Loucy (cell line): ENCODE results near the gene PGBD5.

ENCODE experiments used
- H2AFZ ChIP-seq: fragments of 200-600 bp; sonication (generic); 2 replicates; pipeline ENCODE4 v1.6.0; 2016; ENCODE audit warnings: antibody characterized with exemption, mild to moderate bottlenecking, low read length, moderate library complexity
- H3F3A ChIP-seq: fragments of 200-600 bp; 2 replicates; pipeline ENCODE4 v1.6.0; 2016; ENCODE audit warnings: antibody characterized with exemption, low read depth, mild to moderate bottlenecking
- H3K27me3 ChIP-seq: fragments of 200-600 bp; sonication (generic); 2 replicates; pipeline ENCODE4 v1.6.1; 2014; ENCODE audit warnings: low read length, mild to moderate bottlenecking; ENCODE audit not compliant: insufficient read depth, poor library complexity, severe bottlenecking
- H3K36me3 ChIP-seq: fragments of 200-600 bp; sonication (generic); 2 replicates; pipeline ENCODE4 v1.6.1; 2016; ENCODE audit warnings: low read length; ENCODE audit not compliant: insufficient read depth
- H3K4me1 ChIP-seq: fragments of 200-600 bp; sonication (generic); 2 replicates; pipeline ENCODE4 v1.5.1; 2014; ENCODE audit warnings: low read length, mild to moderate bottlenecking; ENCODE audit not compliant: insufficient read depth, poor library complexity, severe bottlenecking
- H3K4me2 ChIP-seq: fragments of 200-600 bp; sonication (generic); 2 replicates; pipeline ENCODE4 v1.6.0; 2014; ENCODE audit warnings: antibody characterized with exemption, low read length, low read depth, mild to moderate bottlenecking; ENCODE audit not compliant: poor library complexity, severe bottlenecking
- H3K4me3 ChIP-seq: fragments of 200-600 bp; sonication (generic); 2 replicates; pipeline ENCODE4 v1.5.1; 2014; ENCODE audit warnings: low read length, mild to moderate bottlenecking, mixed read lengths; ENCODE audit not compliant: poor library complexity, severe bottlenecking
- H3K79me2 ChIP-seq: fragments of 200-600 bp; sonication (generic); 2 replicates; pipeline ENCODE4 v1.6.1; 2014; ENCODE audit warnings: low read length; ENCODE audit not compliant: insufficient read depth
- H3K9ac ChIP-seq: fragments of 200-600 bp; sonication (generic); 2 replicates; pipeline ENCODE4 v1.6.0; 2014; ENCODE audit warnings: mild to moderate bottlenecking, low read depth, low read length, moderate library complexity; ENCODE audit not compliant: poor library complexity, severe bottlenecking
- H3K9me2 ChIP-seq: fragments of 200-600 bp; sonication (generic); replicated peaks from 2 replicates; pipeline ENCODE4 v1.6.1; 2016; ENCODE audit warnings: low read depth, low read length, mixed read lengths
- H3K9me3 ChIP-seq: fragments of 200-600 bp; sonication (generic); 2 replicates; pipeline ENCODE4 v1.6.1; 2014; ENCODE audit warnings: mild to moderate bottlenecking, antibody characterized with exemption, low read length, low read depth; ENCODE audit not compliant: insufficient read depth
- H4K20me1 ChIP-seq: fragments of 200-600 bp; sonication (generic); 2 replicates; pipeline ENCODE4 v1.6.0; 2014; ENCODE audit warnings: antibody characterized with exemption, low read length, mild to moderate bottlenecking; ENCODE audit not compliant: insufficient read depth, poor library complexity, severe bottlenecking
- CTCF ChIP-seq: fragments of 200-600 bp; sonication (generic); conservative IDR thresholded peaks from 2 replicates; pipeline ENCODE4 v1.5.1; 2014; ENCODE audit warnings: mild to moderate bottlenecking, antibody characterized with exemption, low read length
- EZH2phosphoT487 ChIP-seq: fragments of 200-600 bp; IDR thresholded peaks from 2 replicates; pipeline ENCODE4 v1.6.1; 2018; ENCODE audit warnings: antibody characterized with exemption, mild to moderate bottlenecking, moderate library complexity, borderline replicate concordance

Gene PGBD5

GRCh38 chr1:230392536-230392909 is 33.6 kb downstream of the PGBD5 start:
- Histone ChIP-seq H2AFZ (no peak overlapping the region), H3K4me2 (no peak overlapping the region), H3K9me2 (no peaks in the 10 kb centered on the region), H4K20me1 (no peaks in the 10 kb centered on the region), H3K79me2 (no peaks in the 10 kb centered on the region), H3K9ac (no peak overlapping the region), H3K27me3 (no peaks in the 10 kb centered on the region), H3K36me3 (no peaks in the 10 kb centered on the region), H3F3A (no peaks in the 10 kb centered on the region), H3K9me3 (no peaks in the 10 kb centered on the region), H3K4me3 (no peak overlapping the region), H3K4me1 (no peaks in the 10 kb centered on the region)
- TF ChIP-seq EZH2phosphoT487 (no peak), CTCF (no peak)

- Histone ChIP-seq H3K9me2 (no peaks in the 10 kb centered on the region), H3K9ac (no peak overlapping the region), H4K20me1 (no peaks in the 10 kb centered on the region), H2AFZ (no peak overlapping the region), H3K4me3 (no peak overlapping the region), H3K4me1 (no peaks in the 10 kb centered on the region), H3F3A (no peaks in the 10 kb centered on the region), H3K27me3 (no peaks in the 10 kb centered on the region), H3K36me3 (no peaks in the 10 kb centered on the region), H3K9me3 (no peaks in the 10 kb centered on the region), H3K4me2 (no peak overlapping the region), H3K79me2 (no peaks in the 10 kb centered on the region)
- TF ChIP-seq CTCF (no peak), EZH2phosphoT487 (no peak)
Observed at GRCh38 chr1:230391776-230392535, 34.2 kb downstream of the PGBD5 start.

- Histone ChIP-seq H3K36me3 (no peaks in the 10 kb centered on the region), H3F3A (no peaks in the 10 kb centered on the region), H3K4me2 (no peak overlapping the region), H3K9me3 (no peaks in the 10 kb centered on the region), H3K9ac (no peak overlapping the region), H3K27me3 (no peaks in the 10 kb centered on the region), H2AFZ (no peak overlapping the region), H3K9me2 (no peaks in the 10 kb centered on the region), H4K20me1 (no peaks in the 10 kb centered on the region), H3K4me3 (no peak overlapping the region), H3K4me1 (no peaks in the 10 kb centered on the region), H3K79me2 (no peaks in the 10 kb centered on the region)
- TF ChIP-seq CTCF (no peak), EZH2phosphoT487 (no peak)
Observed at GRCh38 chr1:230390371-230390770, 35.8 kb downstream of the PGBD5 start.
